ENCODE results near the gene CCDC192.

GRCh38 chr5:127776477-127776876, 73.3 kb downstream of the CCDC192 start:
- TF ChIP-seq CTCF (IDR thresholded peaks at IDR 0.05) (no peak), POLR2A (IDR thresholded peaks at IDR 0.05) (no peak), POLR2AphosphoS5 (IDR thresholded peaks at IDR 0.05) (no peak)

Data from suprapubic skin (tissue), 4 donors.